Activated naive CD4-positive, alpha-beta T cell treated with anti-CD3 and anti-CD28 coated beads for 36 hours (primary cell): Measurements from ENCODE around the gene SPAG5. TPM values are rescaled to one million over a fixed set of nuclear protein-coding genes. Genes with fewer than 3 reads are reported as not detected.
"Not testable (repeated sequence)": the region's sequence is repeated elsewhere in the genome, so short reads cannot be mapped to it uniquely, and the experiment has no call there.

ENCODE experiments used
- CTCF ChIA-PET: fragments of 350-600 bp; sonication (Branson Sonifier 250); formaldehyde crosslinking; loops from one replicate; lab custom pipeline; 2021; ENCODE audit warnings: antibody characterized with exemption; lab: Charles Lee
- DNase-seq: peaks from one replicate; pipeline ENCODE4 v3.0.0-alpha.2; 2020
- H3K27ac Mint-ChIP-seq: one replicate; pipeline ENCODE4 v1.8.0; 2021; ENCODE audit warnings: mild to moderate bottlenecking, mixed read lengths
- H3K27me3 Mint-ChIP-seq: one replicate; pipeline ENCODE4 v1.8.0; 2021; ENCODE audit warnings: low read depth, mixed read lengths
- H3K36me3 Mint-ChIP-seq: one replicate; pipeline ENCODE4 v1.8.0; 2021; ENCODE audit warnings: low read depth, mixed read lengths
- H3K4me1 Mint-ChIP-seq: one replicate; pipeline ENCODE4 v1.8.0; 2021; ENCODE audit warnings: low read depth, mixed read lengths
- H3K4me3 Mint-ChIP-seq: one replicate; pipeline ENCODE4 v1.8.0; 2021; ENCODE audit warnings: mild to moderate bottlenecking, moderate library complexity, mixed read lengths
- H3K9me3 Mint-ChIP-seq: one replicate; pipeline ENCODE4 v1.8.0; 2021; ENCODE audit warnings: mixed read lengths
- intact Hi-C: fragments of 100-400 bp; cut with micrococcal nuclease; formaldehyde crosslinking; loops from one replicate; pipeline ENCODE4 v1.15.1; 2023
- total RNA-seq, 2 experiments: library from RNA; stranded (reverse); gene quantifications; one replicate each; pipeline ENCODE4 v1.2.3, GENCODE V29; 2021

The SPAG5 gene
- total RNA-seq, 2 experiments from 2014 or later: 210 to 216 TPM

DNA sequence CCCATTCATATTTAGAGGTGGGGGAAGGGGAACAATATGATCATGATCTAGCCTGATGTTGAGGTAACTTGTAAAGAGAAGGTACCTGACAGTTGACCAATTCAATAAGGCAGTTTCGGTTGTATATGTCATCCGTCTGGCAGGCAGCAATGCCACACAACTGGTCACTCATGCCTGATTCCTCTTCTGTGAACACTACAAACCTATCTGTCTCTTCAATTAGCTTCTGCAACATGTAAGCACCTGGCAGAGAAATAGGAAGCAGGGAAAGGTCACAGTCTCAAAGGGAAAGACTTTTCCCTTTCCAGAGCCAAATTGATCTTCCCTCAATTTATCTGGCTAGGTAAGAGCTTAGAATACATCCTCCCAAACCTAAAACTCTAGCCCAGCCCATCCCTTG, 25.3 kb upstream of the SPAG5 start:
- no peaks in the 10 kb centered on the region for H3K27me3 Mint-ChIP-seq
- peaks cover 7% of the 10 kb centered on the region for H3K4me1 Mint-ChIP-seq
- no peak overlapping the region for H3K27ac Mint-ChIP-seq
- H3K9me3 Mint-ChIP-seq: no peaks in the 10 kb centered on the region
- intact Hi-C loops: no loop called here
- H3K36me3 Mint-ChIP-seq: peaks cover 32% of the 10 kb centered on the region
- CTCF ChIA-PET: no interaction called here
- no peak for DNase-seq
- H3K4me3 Mint-ChIP-seq: no peak overlapping the region

DNA sequence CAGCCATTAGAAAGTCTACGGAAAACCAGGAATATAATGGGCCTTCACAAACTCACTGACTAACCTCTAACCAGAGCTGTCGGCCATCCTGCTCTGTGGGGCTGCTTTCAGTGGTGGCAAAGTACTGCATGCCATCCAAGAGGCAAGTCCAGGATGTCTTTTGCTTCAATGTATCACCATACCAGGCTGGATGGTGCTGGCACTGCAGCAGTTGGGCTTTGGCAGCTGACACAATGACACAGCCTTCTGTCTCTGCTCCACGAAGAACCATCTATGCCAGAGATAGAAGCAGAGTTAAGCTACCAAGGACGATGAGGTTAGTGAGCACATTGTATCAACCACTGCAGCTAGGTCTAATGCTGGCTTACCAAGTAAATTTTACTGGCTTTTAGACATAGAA, 24.9 kb upstream of the SPAG5 start:
- Mint-ChIP-seq H3K27ac (no peak overlapping the region), H3K9me3 (no peaks in the 10 kb centered on the region), H3K4me3 (no peak overlapping the region), H3K36me3 (peaks cover 34% of the 10 kb centered on the region), H3K27me3 (no peaks in the 10 kb centered on the region), H3K4me1 (peaks cover 7% of the 10 kb centered on the region)
- no peak for DNase-seq
- CTCF ChIA-PET: no interaction called here
- intact Hi-C loops: no loop called here

- CTCF ChIA-PET: interaction anchor here (0.7 kb wide), 1 partner anchor 10 kb away, joined by 4 read pairs; no protein-coding TSS in a partner anchor
- no peaks in the 10 kb centered on the region for H3K27me3 Mint-ChIP-seq
- intact Hi-C loops: no loop called here
Observed at GRCh38 chr17:28622186-28622585, 23.4 kb upstream of the SPAG5 start.

GRCh38 chr17:28620010-28620409, 21.2 kb upstream of the SPAG5 start:
- CTCF ChIA-PET: no interaction called here
- intact Hi-C loops: no loop called here
- Mint-ChIP-seq H3K4me1 (no peaks in the 10 kb centered on the region), H3K9me3 (no peaks in the 10 kb centered on the region), H3K4me3 (no peak overlapping the region), H3K27ac (no peak overlapping the region), H3K27me3 (no peaks in the 10 kb centered on the region), H3K36me3 (peaks cover 30% of the 10 kb centered on the region)
- DNase-seq: no peak

More at GRCh38 chr17:28622186-28622585, 23.4 kb upstream of the SPAG5 start:
- no peak overlapping the region for H3K4me3 Mint-ChIP-seq
- no peak for DNase-seq
- no peak overlapping the region for H3K27ac Mint-ChIP-seq
- H3K4me1 Mint-ChIP-seq: peaks cover 6% of the 10 kb centered on the region
- peaks cover 33% of the 10 kb centered on the region for H3K36me3 Mint-ChIP-seq
- H3K9me3 Mint-ChIP-seq: no peaks in the 10 kb centered on the region

GRCh38 chr17:28618464-28618863, 19.6 kb upstream of the SPAG5 start:
- intact Hi-C loops: no loop called here
- CTCF ChIA-PET: interaction anchor here (0.6 to 1.1 kb wide), 4 partner anchors 16 to 135 kb away, joined by 3 to 4 read pairs (median 3); no protein-coding TSS in a partner anchor
- H3K36me3 Mint-ChIP-seq: peaks cover 31% of the 10 kb centered on the region
- no peaks in the 10 kb centered on the region for H3K9me3 Mint-ChIP-seq
- no peak overlapping the region for H3K27ac Mint-ChIP-seq
- DNase-seq: no peak
- no peaks in the 10 kb centered on the region for H3K27me3 Mint-ChIP-seq
- peaks cover 3% of the 10 kb centered on the region for H3K4me1 Mint-ChIP-seq
- no peak overlapping the region for H3K4me3 Mint-ChIP-seq

- H3K27me3 Mint-ChIP-seq: no peaks in the 10 kb centered on the region
Observed at GRCh38 chr17:28616281-28616680, 17.5 kb upstream of the SPAG5 start.

GRCh38 chr17:28615260-28615940, 16.6 kb upstream of the SPAG5 start:
- H3K27ac Mint-ChIP-seq: no peak overlapping the region
- CTCF ChIA-PET: no interaction called here
- H3K9me3 Mint-ChIP-seq: no peaks in the 10 kb centered on the region
- peaks cover 3% of the 10 kb centered on the region for H3K4me1 Mint-ChIP-seq
- peaks cover 26% of the 10 kb centered on the region for H3K36me3 Mint-ChIP-seq
- intact Hi-C loops: no loop called here
- no peak overlapping the region for H3K4me3 Mint-ChIP-seq
- no peak for DNase-seq
- H3K27me3 Mint-ChIP-seq: no peaks in the 10 kb centered on the region

More at GRCh38 chr17:28616281-28616680, 17.5 kb upstream of the SPAG5 start:
- no peak for DNase-seq
- Mint-ChIP-seq H3K36me3 (peaks cover 26% of the 10 kb centered on the region), H3K4me1 (peaks cover 3% of the 10 kb centered on the region), H3K9me3 (no peaks in the 10 kb centered on the region), H3K27ac (no peak overlapping the region), H3K4me3 (no peak overlapping the region)
- CTCF ChIA-PET: no interaction called here
- intact Hi-C loops: no loop called here

GRCh38 chr17:28613931-28614381, 15.1 kb upstream of the SPAG5 start, which contains the start of gene RSKR:
Gene RSKR, minus strand, starts transcription at chr17:28614185. Its CDS starts 24 bp downstream, at chr17:28614161.
- intact Hi-C loops: loop anchor here (1.0 kb wide), 2 partner anchors 66 to 120 kb away; no protein-coding TSS in a partner anchor
- Mint-ChIP-seq H3K9me3 (no peaks in the 10 kb centered on the region), H3K27ac (no peak within 1 kb of the TSS), H3K27me3 (no peaks in the 10 kb centered on the region), H3K36me3 (peaks cover 27% of the 10 kb centered on the region), H3K4me1 (peaks cover 3% of the 10 kb centered on the region), H3K4me3 (no peak within 1 kb of the TSS)
- no peak for DNase-seq
- CTCF ChIA-PET: interaction anchor here (1.3 kb wide), 1 partner anchor 23 kb away, joined by 7 read pairs; no protein-coding TSS in a partner anchor

DNA sequence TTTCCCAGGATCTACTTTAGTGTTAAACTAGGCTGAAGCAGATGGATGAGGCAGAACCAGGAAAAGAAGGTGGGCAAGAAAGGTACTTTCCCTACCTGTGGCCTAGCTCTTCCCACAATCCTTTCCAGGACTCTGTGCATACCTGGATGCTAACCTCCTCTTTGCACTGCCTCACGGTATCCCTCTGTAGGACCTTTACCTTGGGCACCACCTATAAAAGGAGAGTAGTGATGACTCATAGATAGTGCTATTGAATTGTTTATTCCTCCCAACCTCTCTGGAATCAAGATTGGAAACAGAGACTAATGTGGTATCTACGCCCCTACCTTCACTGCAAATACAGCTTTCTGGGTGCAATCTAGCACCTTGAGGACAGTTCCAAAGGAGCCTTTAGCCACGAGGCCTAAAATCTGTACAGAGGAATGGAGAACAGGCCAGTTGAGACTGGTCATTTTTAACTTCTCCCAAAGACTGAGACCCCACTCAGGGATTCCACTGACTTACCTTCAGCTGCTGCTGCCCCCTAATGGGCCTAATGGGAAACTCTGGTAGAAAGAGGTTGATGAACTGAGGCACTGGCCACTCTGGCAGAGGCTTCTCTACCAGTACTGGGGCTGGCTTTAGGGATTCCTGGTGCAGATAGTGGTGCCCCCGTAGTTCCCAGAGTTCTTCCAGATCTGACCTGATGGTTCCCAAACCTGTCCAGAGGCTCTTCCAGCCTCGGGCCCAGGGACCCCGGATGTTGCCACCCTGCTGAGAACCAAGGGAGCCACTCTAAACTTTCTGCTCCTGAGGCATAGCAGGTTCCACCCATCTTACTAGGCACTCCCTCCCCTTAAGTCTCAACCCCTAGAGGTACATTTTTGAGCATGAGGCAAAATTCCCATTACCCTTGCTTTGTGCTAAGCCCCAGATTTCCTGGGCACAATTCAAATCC, 14.4 kb upstream of the SPAG5 start:
- peak; percentile 52 for DNase-seq
- Mint-ChIP-seq H3K4me1 (peaks cover 3% of the 10 kb centered on the region), H3K4me3 (no peak overlapping the region), H3K27ac (no peak overlapping the region), H3K36me3 (peaks cover 24% of the 10 kb centered on the region), H3K27me3 (no peaks in the 10 kb centered on the region), H3K9me3 (no peaks in the 10 kb centered on the region)
- intact Hi-C loops: loop anchor here (1.0 kb wide), 2 partner anchors 65 to 119 kb away; no protein-coding TSS in a partner anchor
- CTCF ChIA-PET: interaction anchor here (0.6 to 1.6 kb wide), 17 partner anchors 9 to 183 kb away, joined by 3 to 10 read pairs (median 4); partner anchors contain the start of genes BLTP2, PIGS and SPAG5

GRCh38 chr17:28612531-28612930, 13.7 kb upstream of the SPAG5 start:
- intact Hi-C loops: no loop called here

DNA sequence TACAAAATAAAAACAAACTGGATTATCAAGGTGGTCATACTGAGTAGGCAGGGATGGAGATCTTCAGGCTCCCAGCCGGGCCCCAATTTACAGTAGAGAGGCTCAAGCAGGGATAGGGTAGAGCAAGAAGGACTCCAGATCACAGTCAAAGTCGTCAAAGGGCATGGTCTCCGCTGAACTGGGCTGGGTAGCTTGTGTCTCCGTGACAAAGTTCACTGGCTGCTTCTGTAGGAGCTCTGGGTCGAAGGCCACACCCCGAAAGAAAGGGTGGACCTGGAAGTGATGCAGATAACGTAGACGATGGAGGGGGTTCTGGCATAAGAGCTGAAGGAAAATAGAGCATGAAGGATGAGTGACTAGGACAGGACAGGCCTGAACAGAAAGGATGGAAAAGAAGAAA, 11.6 kb upstream of the SPAG5 start:
- CTCF ChIA-PET: interaction anchor here (1.1 to 2.1 kb wide), 2 partner anchors 113 to 115 kb away, joined by 4 to 5 read pairs; no protein-coding TSS in a partner anchor
- peaks cover 9% of the 10 kb centered on the region for H3K36me3 Mint-ChIP-seq
- intact Hi-C loops: no loop called here
- H3K4me1 Mint-ChIP-seq: peaks cover 3% of the 10 kb centered on the region
- DNase-seq: no peak
- H3K27me3 Mint-ChIP-seq: no peaks in the 10 kb centered on the region
- no peak overlapping the region for H3K4me3 Mint-ChIP-seq
- H3K27ac Mint-ChIP-seq: no peak overlapping the region
- no peaks in the 10 kb centered on the region for H3K9me3 Mint-ChIP-seq

More at GRCh38 chr17:28612531-28612930, 13.7 kb upstream of the SPAG5 start:
- no peaks in the 10 kb centered on the region for H3K27me3 Mint-ChIP-seq
- CTCF ChIA-PET: interaction anchor here (0.6 to 1.6 kb wide), 17 partner anchors 9 to 183 kb away, joined by 3 to 10 read pairs (median 4); partner anchors contain the start of genes BLTP2, PIGS and SPAG5
- no peak for DNase-seq
- peaks cover 22% of the 10 kb centered on the region for H3K36me3 Mint-ChIP-seq
- peaks cover 3% of the 10 kb centered on the region for H3K4me1 Mint-ChIP-seq
- H3K9me3 Mint-ChIP-seq: no peaks in the 10 kb centered on the region
- H3K4me3 Mint-ChIP-seq: no peak overlapping the region
- H3K27ac Mint-ChIP-seq: no peak overlapping the region

GRCh38 chr17:28604031-28604430, 5.2 kb upstream of the SPAG5 start:
- H3K36me3 Mint-ChIP-seq, H3K4me3 Mint-ChIP-seq, H3K27me3 Mint-ChIP-seq, intact Hi-C loops, CTCF ChIA-PET, H3K9me3 Mint-ChIP-seq, H3K4me1 Mint-ChIP-seq, DNase-seq, H3K27ac Mint-ChIP-seq: not testable (repeated sequence)
